OCI-LY7 (cell line): ENCODE measurements around the gene CLCA1. TPM values are rescaled to one million over a fixed set of nuclear protein-coding genes. Genes with fewer than 3 reads are reported as not detected.

Experiments
- BruUV-seq: library from RNA; stranded (reverse); fragments of 400-500 nt; replicated peaks from 2 replicates; lab custom pipeline; 2021; lab: Mats Ljungman, UMichigan
- CTCF ChIA-PET: fragments of 300-600 bp; sonication (Branson Sonifier 250); formaldehyde crosslinking; loops from one replicate; lab custom pipeline; 2022; ENCODE audit warnings: antibody characterized with exemption; ENCODE audit not compliant: unreplicated experiment; lab: Charles Lee
- POLR2A ChIA-PET: fragments of 300-600 bp; sonication (Branson Sonifier 250); formaldehyde crosslinking; loops from one replicate; lab custom pipeline; 2022; ENCODE audit warnings: antibody characterized with exemption; lab: Charles Lee
- DNase-seq: peaks from one replicate; pipeline ENCODE4 v3.0.0-alpha.2; 2015; ENCODE audit warnings: low spot score
- H2AFZ ChIP-seq: fragments of 200-600 bp; sonication (generic), shearing (Covaris generic); 2 replicates; pipeline ENCODE4 v1.6.1; 2014; ENCODE audit warnings: mild to moderate bottlenecking, antibody characterized with exemption, low read length, moderate library complexity
- H3K27ac ChIP-seq: fragments of 200-600 bp; sonication (generic); 2 replicates; pipeline ENCODE4 v1.5.1; 2014; ENCODE audit warnings: mixed run types, low read depth, mild to moderate bottlenecking, moderate library complexity, low read length, inconsistent platforms; ENCODE audit not compliant: poor library complexity, severe bottlenecking
- H3K36me3 ChIP-seq: fragments of 200-600 bp; sonication (generic); 2 replicates; pipeline ENCODE4 v1.6.1; 2014; ENCODE audit warnings: mild to moderate bottlenecking, antibody characterized with exemption, low read length, moderate library complexity, mixed read lengths; ENCODE audit not compliant: insufficient read depth
- H3K4me1 ChIP-seq: fragments of 200-600 bp; sonication (generic); 2 replicates; pipeline ENCODE4 v1.5.1; 2014; ENCODE audit warnings: mild to moderate bottlenecking, low read length; ENCODE audit not compliant: insufficient read depth, poor library complexity, severe bottlenecking
- H3K4me2 ChIP-seq: fragments of 200-600 bp; sonication (generic); 2 replicates; pipeline ENCODE4 v1.6.1; 2014; ENCODE audit warnings: mild to moderate bottlenecking, low read length
- H3K4me3 ChIP-seq: fragments of 200-600 bp; sonication (generic); 2 replicates; pipeline ENCODE4 v1.5.1; 2014; ENCODE audit warnings: mild to moderate bottlenecking, low read depth, low read length; ENCODE audit not compliant: poor library complexity, severe bottlenecking
- H3K79me2 ChIP-seq: fragments of 200-600 bp; sonication (generic); 2 replicates; pipeline ENCODE4 v1.6.1; 2016; ENCODE audit warnings: low read depth, mild to moderate bottlenecking, low read length, moderate library complexity, mixed read lengths; ENCODE audit not compliant: insufficient read depth
- H3K9me2 ChIP-seq: fragments of 200-600 bp; sonication (generic); 2 replicates; pipeline ENCODE4 v1.6.1; 2016; ENCODE audit warnings: mild to moderate bottlenecking, low read length, mixed read lengths; ENCODE audit not compliant: insufficient read depth
- H3K9me3 ChIP-seq: fragments of 200-600 bp; sonication (generic); 2 replicates; pipeline ENCODE4 v1.6.1; 2014; ENCODE audit warnings: mild to moderate bottlenecking, mixed run types, low read length, mixed read lengths
- H4K20me1 ChIP-seq: fragments of 200-600 bp; sonication (generic); 2 replicates; pipeline ENCODE4 v1.6.1; 2014; ENCODE audit warnings: mild to moderate bottlenecking, antibody characterized with exemption, low read length, moderate library complexity, mixed read lengths; ENCODE audit not compliant: insufficient read depth
- EZH2phosphoT487 ChIP-seq: fragments of 200-600 bp; sonication (generic); IDR thresholded peaks from 2 replicates; pipeline ENCODE4 v1.6.1; 2018; ENCODE audit warnings: low read depth, borderline replicate concordance, mild to moderate bottlenecking, mixed run types, antibody characterized with exemption, low read length, moderate library complexity, mixed read lengths
- intact Hi-C: fragments of 100-400 bp; cut with micrococcal nuclease; formaldehyde crosslinking; loops from one replicate; pipeline ENCODE4 v1.10.0; 2022; ENCODE audit not compliant: unreplicated experiment
- total RNA-seq, 2 experiments: library from RNA; depleted of rRNA in 1 of 2; stranded (reverse); fragments of >200 nt in 1 of 2; shearing (Covaris generic) in 1 of 2; gene quantifications; 2 replicates each; pipeline ENCODE4 v1.2.3, GENCODE V29; 2014 to 2022
- TF ChIP-seq, protein P1 (sequence below): fragments of 200-600 bp; sonication (generic); conservative IDR thresholded peaks from 2 replicates; pipeline ENCODE4 v1.5.1; 2014; ENCODE audit warnings: mild to moderate bottlenecking, antibody characterized with exemption, low read length, moderate library complexity, mixed read lengths

CLCA1 gene
- total RNA-seq, 2 experiments from 2014 or later = not detected

DNA sequence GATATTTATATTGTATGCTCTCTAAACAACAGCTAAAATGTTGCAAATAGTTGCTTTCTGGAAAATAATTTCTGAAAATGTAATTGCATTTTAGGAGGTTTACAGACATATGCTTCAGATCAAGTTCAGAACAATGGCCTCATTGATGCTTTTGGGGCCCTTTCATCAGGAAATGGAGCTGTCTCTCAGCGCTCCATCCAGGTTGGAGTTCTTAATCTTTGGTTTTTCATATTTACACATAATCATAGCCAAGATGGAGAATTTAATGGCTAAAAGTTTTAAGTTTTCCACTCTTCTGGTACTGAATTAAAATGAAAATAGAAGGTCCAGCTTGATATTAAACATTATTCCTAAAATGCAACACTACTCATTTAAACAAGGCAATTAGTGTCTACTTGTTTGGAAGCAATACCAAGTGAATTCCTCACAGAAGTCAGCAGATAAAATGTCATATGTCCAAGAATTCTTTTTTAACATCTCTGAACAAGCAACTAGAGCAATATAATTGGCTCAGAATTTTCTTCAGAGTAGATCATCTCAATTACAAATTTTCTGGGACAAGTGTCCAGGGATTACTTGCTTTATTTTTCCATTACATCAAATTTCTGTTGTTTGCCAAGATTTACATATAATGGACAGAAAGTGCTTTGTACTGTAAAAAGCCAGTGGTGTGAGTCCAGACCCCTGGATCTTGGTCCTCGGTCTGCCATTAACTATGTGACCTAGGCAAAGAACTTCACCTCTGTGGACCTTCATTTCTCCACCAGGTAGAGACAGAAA, 22.6 kb downstream of the CLCA1 start:
- no peak overlapping the region for H3K4me2 ChIP-seq
- CTCF ChIA-PET = no interaction called here
- no peaks in the 10 kb centered on the region for H3K36me3 ChIP-seq
- H3K4me3 ChIP-seq = no peak overlapping the region
- no peaks in the 10 kb centered on the region for H3K9me2 ChIP-seq
- DNase-seq = no peak
- no peak overlapping the region for H2AFZ ChIP-seq
- no peaks in the 10 kb centered on the region for H3K9me3 ChIP-seq
- no peaks in the 10 kb centered on the region for H4K20me1 ChIP-seq
- no peaks in the 10 kb centered on the region for H3K4me1 ChIP-seq
- H3K27ac ChIP-seq = no peak overlapping the region
- POLR2A ChIA-PET = interaction anchor here (1.4 kb wide), 1 partner anchor 40 kb away, joined by 3 read pairs; no protein-coding TSS in a partner anchor
- intact Hi-C loops = no loop called here
- TF ChIP-seq EZH2phosphoT487 = no peak
- TF ChIP-seq, protein P1, sequence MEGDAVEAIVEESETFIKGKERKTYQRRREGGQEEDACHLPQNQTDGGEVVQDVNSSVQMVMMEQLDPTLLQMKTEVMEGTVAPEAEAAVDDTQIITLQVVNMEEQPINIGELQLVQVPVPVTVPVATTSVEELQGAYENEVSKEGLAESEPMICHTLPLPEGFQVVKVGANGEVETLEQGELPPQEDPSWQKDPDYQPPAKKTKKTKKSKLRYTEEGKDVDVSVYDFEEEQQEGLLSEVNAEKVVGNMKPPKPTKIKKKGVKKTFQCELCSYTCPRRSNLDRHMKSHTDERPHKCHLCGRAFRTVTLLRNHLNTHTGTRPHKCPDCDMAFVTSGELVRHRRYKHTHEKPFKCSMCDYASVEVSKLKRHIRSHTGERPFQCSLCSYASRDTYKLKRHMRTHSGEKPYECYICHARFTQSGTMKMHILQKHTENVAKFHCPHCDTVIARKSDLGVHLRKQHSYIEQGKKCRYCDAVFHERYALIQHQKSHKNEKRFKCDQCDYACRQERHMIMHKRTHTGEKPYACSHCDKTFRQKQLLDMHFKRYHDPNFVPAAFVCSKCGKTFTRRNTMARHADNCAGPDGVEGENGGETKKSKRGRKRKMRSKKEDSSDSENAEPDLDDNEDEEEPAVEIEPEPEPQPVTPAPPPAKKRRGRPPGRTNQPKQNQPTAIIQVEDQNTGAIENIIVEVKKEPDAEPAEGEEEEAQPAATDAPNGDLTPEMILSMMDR = no peak
- BruUV-seq = no TSS peak
- H3K79me2 ChIP-seq = no peaks in the 10 kb centered on the region

DNA sequence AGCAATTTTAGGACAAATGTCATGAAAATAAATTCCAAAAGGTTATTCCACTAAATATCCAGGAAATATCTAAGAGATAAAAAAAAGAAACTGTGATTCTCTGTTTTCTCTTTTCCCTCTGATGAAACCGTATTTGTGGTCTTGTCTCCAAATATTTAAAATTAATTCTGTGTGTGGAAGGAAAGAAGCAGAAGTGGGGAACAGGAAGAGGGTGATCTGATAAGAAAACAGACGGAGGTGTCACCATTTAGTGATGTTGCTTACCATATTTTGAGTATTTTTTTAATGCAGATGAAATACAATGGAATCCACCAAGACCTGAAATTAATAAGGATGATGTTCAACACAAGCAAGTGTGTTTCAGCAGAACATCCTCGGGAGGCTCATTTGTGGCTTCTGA, 29.6 kb downstream of the CLCA1 start:
- Histone ChIP-seq H3K79me2 (no peaks in the 10 kb centered on the region), H3K9me3 (no peaks in the 10 kb centered on the region), H3K4me2 (no peak overlapping the region), H4K20me1 (no peaks in the 10 kb centered on the region; the same call in 1 of the 2 replicates), H3K4me1 (no peaks in the 10 kb centered on the region), H3K27ac (no peak overlapping the region), H2AFZ (no peak overlapping the region), H3K9me2 (no peaks in the 10 kb centered on the region), H3K4me3 (no peak overlapping the region), H3K36me3 (peaks cover 3% of the 10 kb centered on the region; the same call in 1 of the 2 replicates)
- no peak for TF ChIP-seq EZH2phosphoT487
- TF ChIP-seq, protein P1 = no peak
- no TSS peak for BruUV-seq
- POLR2A ChIA-PET = no interaction called here
- no peak for DNase-seq
- intact Hi-C loops = no loop called here
- CTCF ChIA-PET = no interaction called here
